Activated CD4-positive, alpha-beta T cell treated with anti-CD3 and anti-CD28 coated beads, Interleukin-2, amount 50 U/mL, for 4 hours (primary cell): Measurements from ENCODE around the gene IZUMO4.
"Not testable (repeated sequence)": the region's sequence is repeated elsewhere in the genome, so short reads cannot be mapped to it uniquely, and the experiment has no call there.

ENCODE experiments used
- DNase-seq, 2 experiments: peaks; one replicate each; pipeline ENCODE4 v3.0.0-alpha.2; 2020

The IZUMO4 gene

DNA sequence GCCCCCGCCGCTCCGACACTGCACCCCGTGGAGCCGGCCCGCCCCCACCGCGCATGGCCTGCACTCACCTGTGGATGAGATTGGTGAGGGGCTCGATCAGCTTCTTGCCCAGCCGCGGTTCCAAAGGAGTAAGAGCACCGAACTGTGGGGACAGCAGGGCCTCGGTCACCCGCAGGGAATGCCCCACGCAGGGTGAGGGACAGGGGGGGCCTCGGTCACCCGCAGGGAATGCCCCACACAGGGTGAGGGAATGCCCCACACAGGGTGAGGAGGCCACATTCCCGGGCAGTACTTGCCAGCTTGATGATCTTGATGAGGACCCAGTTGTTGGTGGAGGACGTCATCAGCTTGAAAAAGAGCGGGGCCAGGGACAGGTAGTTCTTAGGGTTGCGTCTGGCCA, 32.3 kb downstream of the IZUMO4 start:
- DNase-seq, result no peak

DNA sequence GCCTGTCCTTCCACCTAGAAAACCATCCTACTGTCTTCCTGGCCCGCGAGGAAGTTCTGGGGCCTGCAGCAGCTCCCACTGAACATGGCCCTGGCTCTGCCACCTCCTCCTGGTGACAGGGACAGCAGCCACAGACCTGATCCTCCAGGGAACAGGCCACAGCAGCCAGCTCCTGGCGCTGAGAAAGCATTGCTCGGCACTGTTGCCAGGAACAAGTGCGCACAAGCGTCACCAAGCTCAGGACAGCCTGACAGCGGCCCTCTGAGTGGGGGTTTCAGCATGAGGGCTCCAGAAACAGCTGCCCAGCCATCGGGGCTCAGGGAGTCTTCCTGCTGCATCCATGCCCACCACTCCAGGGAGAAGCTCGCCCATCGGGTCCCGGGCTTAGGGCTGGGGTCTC, 32.8 kb downstream of the IZUMO4 start:
- no peak for DNase-seq

DNA sequence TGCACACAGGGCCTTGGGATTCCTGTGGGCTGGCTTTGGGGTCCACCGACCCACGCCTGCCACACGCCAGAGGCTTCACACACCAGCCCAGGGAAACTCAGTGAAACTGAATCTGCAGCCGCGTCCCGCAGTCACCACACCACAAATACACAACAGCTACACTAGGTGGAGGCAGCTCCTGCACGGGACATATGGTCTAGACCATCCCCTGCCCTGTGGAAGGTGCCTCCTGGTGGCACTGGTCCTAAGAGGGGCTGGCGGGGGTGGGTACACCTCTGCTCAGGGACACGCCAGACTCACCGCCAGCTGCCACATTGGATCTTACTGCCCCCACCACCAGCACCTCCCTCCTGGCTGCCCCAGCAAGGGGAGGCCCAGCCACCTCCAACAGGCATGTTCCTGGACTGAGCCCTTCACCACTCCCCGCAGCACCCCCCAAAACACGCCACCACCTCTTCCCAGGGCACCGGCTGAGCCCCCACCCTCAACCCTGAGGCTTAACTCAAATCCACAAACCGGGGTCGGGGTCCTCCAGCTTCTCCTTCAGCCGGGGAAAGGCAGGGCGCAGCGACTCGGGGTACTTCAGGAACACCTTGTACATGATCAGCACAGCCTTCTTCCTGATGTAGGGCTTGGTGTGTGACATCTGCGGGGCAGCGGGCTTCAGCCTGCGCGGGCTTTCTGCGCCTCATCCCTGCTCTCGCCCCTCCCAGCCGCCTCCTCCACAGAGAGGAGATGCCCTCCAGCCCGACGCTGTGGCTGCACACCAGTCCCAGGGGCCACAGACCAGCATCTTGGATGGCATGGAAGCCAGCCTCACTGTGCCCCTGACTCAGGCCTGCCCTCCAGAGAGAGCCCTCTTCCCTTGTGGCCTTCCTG, 33.4 kb downstream of the IZUMO4 start:
- DNase-seq, result no peak

DNA sequence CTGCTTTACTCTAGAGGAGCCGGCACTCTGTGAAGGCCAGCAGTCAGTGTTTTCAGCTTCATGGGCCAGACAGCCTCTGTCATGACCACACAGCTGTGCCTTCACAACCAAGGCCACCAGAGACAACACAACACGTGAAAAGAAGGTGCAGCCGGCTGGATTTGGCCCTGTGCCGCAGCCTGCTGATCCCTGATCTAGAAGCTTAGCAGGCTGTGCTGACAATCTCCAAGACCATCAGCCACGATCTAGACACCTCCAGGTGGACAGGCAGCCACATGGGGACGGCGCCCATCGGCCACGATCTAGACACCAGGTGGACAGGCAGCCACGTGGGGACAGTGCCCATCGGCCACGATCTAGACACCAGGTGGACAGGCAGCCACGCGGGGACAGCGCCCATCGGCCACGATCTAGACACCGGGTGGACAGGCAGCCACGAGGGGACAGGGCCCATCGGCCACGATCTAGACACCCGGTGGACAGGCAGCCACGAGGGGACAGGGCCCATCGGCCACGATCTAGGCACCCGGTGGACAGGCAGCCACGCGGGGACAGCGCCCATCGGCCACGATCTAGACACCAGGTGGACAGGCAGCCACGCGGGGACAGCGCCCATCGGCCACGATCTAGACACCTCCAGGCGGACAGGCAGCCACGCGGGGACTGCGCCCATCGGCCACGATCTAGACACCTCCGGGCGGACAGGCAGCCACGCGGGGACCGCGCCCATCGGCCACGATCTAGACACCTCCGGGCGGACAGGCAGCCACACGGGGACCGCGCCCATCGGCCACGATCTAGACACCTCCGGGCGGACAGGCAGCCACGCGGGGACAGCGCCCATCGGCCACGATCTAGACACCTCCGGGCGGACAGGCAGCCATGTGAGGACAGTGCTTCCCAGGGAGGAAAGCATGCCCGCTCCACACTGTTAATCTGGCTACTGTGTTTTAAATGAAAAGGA, 34.6 kb downstream of the IZUMO4 start:
- not testable (repeated sequence) for DNase-seq

DNA sequence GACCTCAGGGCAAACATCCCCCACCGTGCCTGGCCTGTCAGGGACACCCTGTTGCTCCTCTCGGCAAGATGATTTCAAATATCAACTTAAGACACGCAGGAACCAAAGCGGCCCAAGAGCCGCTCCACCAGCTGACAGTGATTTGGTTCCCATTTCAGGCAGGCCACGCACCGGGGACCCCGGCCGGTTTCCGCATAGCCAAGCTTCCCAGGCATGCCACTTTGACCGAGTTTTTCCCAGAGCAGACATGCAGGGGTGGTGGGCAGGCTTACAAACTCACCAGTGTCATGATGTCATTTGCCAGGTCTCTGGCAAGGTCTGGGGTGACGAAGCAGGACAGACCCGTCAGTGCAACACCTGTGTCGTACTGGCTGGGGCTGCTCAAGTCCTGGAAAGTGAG, 35.5 kb downstream of the IZUMO4 start:
- DNase-seq, result no peak

DNA sequence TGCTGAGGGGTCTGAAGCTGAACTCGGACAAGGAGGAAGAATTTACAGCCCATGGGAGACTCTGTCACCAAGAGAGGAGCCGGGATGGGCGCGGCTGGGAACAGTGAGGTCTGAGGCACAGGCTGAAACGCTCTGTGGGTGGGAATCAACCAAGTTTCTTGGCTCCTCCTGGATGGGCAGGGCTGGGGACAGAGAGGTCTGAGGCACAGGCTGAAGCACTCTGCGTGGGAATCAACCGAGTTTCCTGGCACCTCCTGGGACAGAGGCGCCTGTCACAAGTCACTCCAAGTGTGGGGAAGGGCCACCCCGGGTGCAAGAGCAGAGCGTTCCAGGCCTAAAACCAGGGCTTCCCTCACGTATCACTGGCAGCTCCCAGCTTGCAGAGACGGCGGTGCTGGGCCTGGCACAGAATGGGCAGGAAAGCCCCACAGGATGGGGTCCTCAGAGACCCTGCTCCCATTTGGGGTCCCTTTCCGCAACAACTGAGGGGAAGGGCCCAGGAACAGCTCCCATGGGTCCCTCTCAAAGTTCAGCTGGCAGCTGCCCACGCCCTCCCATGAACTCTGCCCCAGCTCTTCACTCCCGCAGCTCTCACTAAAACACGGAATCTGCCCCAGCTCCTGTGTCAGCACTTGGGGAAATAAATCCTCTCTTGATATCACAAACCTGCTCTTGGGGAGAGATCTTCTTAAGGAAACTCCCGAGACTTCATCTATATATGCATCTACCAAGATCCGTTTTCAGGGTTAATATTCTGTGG, 36.2 kb downstream of the IZUMO4 start:
- no peak for DNase-seq

DNA sequence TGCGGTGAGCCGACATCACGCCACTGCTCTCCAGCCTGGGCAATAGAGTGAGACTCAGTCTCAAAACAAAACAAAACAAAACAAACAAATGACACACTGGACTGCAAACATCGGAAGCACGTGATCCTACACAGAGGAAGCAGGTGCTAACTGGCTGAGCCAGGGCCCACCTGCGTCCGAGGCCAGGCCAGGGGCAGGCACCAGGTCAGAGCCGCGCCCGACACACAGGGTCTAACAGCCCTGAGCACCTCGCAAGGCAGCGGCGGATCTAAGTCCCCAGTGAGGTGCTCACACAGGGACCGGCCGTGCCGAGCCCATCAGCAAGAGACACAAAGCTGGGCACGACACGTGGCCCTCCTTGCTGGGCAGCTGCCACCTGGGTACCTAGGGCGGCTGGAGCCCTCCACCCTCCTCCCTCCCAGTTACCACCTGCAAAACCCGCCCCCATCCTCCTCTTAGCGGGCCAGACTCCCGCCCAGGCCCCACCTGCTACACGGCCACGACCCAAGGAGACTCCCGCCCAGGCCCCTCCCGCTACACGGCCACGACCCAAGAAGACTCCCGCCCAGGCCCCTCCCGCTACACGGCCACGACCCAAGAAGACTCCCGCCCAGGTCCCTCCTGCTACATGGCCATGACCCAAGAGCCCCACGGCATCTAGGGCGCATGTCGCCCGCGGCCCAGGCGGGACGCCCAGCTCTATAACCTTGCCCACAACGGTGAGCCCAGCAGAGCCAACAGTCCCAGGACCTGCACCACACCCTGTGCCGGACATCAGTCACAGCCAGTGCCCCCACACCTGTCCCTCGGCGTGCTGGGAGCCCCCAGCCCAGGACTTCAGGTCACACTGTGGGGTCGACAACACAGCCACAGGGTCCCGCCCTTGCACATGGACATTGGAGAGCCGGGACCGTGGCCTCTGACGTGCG, 39.0 kb downstream of the IZUMO4 start:
- DNase-seq, result no peak

DNA sequence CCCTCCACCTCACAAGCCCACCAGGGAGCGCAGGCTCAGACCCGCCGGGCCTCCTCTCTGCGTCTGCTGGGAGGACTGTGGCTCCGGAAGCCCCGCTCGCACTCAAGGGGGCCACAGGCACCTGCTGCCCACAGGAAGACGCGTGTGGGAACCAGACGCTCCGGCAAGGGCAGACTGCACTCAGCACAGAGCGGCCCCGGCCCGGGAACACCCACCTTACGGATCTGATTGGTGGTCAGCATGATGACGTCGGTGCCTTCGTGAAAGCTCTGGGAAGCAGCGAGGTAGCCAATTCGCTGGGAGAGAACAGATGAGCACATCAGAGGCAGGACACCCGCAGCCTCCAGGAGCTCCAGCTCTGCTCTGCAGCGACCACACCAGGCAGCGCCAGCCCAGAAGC, 40.1 kb downstream of the IZUMO4 start:
- DNase-seq, result no peak

DNA sequence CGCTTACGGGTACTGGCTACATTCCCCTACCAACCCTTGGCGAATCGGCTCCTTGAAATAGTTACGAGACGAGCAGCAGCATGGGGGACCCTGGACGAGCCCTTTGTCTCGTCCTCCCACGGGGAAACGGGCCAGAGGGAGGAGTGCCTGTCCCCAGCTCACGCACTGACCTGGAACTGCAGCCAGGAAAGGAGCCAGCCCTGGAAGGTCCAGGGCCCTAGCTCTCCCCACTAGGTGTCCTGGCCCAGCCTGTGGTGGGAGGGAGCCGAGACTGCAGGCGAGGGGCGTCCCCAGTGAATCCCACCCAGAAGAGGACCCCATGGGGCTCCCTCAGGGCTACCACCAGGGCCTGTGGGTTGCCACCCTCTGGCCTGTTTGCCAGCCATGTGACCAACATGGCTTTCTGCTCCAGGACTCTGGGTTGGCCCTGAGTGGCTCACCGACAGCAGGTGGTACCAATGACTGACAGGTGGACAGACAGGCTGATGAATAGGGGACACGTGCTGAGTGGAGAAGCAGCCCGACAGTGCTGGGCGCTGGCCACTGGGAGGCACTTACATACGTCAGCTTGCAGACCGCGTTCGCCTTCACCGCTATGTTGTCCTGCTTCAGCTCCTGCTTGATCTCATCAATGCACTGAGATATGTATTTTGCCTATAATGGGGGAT, 41.5 kb downstream of the IZUMO4 start:
- DNase-seq, result no peak

DNA sequence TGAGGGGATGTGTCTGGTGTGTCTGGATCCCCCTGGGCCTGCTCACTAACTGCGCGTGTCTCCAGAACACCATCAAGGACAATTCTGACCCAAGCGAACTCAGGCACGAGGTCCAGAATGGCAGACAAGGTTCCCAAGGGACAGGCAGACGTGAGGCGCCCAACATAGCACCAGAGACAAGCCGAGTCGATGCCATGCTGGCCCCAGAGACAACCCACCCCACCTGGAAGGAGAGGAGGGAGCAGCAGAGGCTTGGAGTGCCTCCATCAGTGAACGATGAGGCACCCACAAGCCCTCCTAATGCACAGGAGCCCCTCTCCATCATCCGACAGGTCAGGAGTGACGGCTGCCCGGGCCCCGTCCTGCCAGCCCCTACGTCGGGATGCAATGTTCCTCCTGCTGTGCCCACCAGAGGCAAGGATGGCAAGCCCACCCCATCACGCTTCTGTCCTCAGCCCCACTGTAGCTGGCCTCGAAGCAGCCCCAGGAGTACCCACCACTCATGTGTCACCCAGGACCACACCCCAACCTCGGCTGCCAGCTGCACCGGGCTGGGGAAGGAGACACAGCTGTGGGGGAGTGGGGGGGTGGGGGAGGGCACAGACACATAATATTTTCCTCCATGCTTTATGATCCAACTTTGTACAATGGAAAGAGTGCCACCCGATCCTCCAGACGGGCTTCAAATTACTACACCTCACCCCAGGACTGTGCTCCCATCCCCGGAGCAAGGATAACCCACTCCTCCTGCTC, 42.8 kb downstream of the IZUMO4 start:
- DNase-seq, result no peak

DNA sequence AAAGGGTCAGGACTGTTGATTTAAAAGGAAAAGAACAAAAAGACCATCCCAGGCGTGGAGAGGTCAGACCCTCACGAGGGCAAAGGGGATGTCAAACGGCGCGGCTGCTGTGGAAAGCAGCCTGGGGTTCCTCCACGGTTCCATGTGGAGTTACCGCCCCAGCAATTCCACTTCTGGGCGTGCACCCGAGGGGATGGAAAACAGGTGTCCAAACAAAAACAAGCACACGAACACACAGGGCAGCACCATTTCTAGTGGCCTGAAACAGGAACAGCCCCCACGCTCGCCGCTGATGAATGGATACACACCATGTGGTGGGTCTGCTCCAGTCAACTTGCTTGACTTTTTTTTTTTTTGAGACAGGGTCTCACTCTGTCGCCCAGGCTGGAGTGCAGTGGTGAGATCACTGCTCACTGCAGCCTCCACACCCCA, 43.4 kb downstream of the IZUMO4 start:
- DNase-seq, result no peak

DNA sequence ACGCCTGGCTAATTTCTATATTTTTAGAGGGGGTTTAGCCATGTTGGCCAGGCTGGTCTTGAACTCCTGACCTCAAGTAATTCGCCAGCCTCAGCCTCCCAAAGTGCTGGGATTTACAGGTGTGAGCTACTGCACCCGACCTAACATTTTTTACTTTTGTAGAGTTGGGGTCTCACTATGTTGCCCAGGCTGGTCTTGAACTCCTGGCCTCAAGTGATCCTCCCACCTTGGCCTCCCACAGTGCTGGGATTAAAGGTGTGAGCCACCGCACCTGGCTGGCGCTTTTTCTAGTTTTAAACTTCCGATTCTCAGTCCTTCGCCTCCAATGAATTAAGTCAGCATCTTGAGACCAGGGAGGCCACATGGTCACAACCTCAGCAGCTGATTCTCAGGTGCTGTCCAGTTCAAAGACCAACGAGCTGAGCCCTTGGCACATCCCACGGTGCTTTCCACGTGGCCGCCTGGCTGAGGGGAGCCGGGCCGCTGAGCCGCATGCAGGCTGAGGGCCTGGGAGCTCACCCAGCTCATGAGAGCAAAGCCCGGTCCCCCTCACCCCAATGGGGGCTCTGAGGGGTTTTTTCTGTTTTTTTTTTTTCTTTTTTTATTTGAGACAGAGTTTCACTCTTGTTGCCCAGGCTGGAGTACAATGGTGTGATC, 45.6 kb downstream of the IZUMO4 start:
- no peak for DNase-seq

DNA sequence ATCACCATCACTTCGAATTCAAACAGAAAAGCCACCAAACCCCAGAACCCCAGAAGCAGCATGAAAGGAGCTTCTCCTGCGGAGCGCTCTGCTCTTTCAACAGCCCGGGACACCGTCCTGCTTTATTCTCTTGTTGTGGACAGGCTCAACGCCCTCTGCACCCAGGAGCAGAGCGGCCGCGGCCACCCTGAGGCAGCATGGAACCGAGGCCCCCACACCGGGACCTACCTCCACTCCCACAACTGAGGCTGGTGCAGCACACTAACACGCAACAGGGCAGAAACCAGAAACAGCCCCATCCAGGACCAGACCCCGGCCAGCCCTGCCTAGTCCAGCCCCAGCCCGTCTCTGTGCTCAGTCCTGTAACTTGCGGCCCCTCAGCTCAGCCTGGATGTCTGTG, 47.5 kb downstream of the IZUMO4 start:
- DNase-seq, result no peak

DNA sequence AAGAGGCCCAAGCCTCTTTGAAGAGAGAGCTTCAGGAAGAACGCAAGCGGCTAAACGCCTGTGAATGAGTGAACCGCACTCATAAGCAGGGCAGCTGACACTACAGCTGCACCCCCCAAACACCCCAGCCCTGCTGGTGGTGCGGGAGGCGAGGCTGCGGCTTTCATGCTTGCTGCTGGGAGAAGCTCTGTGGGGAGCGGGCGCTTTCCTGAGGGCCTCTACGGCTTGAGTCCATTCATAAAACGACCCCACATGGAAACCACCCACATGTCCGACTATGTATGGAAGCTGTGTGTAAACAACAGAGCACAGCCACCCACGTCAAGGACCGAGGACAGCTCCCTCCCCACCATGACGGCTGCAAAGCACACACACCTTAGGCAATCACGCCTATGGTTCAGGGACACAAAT, 49.1 kb downstream of the IZUMO4 start:
- DNase-seq, result no peak

DNA sequence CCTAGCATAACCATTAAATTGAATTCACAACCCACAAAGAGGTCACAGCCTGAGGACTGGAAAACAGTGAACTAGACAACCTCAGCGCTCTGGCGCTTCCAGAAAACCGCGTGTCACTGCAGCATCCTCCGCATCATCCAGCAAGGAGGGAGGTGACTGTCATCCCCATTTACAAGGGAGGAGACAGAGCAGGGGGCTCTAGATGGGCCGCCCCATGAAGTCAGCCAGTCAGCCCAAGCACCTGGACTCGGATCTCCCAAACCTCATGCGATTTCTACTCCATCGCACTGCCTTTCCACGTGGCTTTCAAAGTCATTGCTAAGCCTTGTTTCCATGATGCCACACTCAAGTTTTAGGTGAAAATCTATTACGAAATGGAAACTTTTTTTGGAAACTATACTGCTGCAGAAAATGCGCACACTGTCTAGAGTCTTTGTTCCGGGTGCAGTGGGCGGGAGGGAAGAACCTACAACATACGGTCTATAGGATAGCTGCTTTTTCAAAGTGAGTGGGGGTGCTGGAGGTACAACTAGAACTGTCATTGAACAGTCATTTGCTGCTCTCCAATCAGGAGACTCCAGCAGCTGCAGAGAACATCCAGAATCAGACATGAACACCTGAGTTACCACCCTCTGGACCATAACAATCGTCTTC, 51.9 kb downstream of the IZUMO4 start:
- peak; percentile 45 to 58 for DNase-seq
